HG03432 (cell line): ENCODE data around the gene TRRAP.
"Not testable (repeated sequence)": the region's sequence is repeated elsewhere in the genome, so short reads cannot be mapped to it uniquely, and the experiment has no call there.

Experiments
- ATAC-seq: cut with Tn5 transposase; IDR thresholded peaks from one replicate; pipeline ENCODE4 v1.9.1; 2021; ENCODE audit warnings: mild to moderate bottlenecking, moderate library complexity; ENCODE audit not compliant: unreplicated experiment

The TRRAP gene

DNA sequence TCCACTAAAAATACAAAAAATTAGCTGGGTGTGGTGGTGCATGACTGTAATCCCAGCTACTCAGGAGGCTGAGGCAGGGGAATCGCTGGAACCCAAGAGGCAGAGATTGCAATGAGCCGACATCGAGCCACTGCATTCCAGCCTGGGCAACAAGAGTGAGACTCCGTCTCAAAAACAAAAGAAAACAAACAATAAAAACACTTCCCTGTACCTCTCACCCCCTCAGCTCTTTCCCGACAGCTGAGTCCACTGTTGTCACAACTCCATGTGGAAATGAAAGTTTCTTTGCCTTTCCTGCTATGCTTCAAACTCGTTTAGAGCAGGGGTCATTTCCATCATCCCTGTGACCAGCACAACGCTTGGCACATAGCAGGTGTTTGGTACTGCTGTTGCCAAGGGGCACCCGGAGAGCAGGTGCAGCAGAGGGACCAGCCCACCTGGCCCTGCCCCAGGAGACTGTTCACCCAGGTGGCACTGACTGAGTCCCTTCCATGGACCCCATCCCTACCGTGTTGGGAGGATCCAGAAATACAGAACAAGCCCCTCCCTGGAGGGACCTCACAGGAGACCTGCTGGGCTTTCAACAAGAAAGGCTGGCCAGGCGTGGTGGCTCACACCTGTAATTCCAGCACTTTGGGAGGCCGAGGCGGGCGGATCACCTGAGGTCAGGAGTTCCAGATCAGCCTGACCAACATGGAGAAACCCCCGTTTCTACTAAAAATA lies 13.4 kb upstream of the TRRAP start:
- ATAC-seq: no peak

GRCh38 chr7:98866351-98866750 lies 12.0 kb upstream of the TRRAP start:
- no peak for ATAC-seq

GRCh38 chr7:98866765-98867164 lies 11.6 kb upstream of the TRRAP start:
- ATAC-seq: no peak

- ATAC-seq: no peak
Measured at GRCh38 chr7:98868450-98868849, 9.9 kb upstream of the TRRAP start.

- ATAC-seq: no peak
Measured at GRCh38 chr7:98869027-98869596, 9.2 kb upstream of the TRRAP start.

DNA sequence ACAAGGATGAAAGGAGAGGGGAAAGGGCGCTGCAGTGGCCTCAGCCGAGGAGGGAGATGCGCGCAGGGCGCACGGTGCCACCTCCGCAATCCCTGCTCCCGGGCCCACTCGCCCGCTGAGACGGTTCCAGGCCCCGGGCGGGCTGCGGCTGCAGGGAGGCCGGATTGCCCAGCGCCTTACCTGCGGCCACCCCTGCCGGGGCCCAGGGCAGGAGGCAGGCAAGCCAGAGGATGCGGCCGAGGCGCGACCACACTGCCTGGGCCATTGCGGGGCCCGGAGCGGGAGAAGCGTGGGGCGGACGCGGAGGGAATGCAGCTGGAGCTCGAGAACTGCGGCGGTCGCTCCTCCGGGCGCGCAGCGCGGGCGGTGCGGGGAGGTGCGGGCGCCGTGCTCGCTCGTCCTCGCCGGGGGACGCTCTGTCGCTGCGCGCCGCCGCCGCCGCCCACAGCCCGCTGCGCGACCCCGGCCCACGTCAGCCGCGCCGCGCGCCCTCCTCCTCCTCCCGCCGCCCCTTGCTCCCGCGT lies 8.7 kb upstream of the TRRAP start, which contains the start of gene TMEM130:
Gene TMEM130 (minus strand): TSS at position 418 of the 524 bp plus-strand sequence. CDS start 153 bp downstream, at position 265.
- peak; percentile 21 for ATAC-seq

GRCh38 chr7:98870121-98870651 lies 8.1 kb upstream of the TRRAP start:
- peak; percentile 82 for ATAC-seq

DNA sequence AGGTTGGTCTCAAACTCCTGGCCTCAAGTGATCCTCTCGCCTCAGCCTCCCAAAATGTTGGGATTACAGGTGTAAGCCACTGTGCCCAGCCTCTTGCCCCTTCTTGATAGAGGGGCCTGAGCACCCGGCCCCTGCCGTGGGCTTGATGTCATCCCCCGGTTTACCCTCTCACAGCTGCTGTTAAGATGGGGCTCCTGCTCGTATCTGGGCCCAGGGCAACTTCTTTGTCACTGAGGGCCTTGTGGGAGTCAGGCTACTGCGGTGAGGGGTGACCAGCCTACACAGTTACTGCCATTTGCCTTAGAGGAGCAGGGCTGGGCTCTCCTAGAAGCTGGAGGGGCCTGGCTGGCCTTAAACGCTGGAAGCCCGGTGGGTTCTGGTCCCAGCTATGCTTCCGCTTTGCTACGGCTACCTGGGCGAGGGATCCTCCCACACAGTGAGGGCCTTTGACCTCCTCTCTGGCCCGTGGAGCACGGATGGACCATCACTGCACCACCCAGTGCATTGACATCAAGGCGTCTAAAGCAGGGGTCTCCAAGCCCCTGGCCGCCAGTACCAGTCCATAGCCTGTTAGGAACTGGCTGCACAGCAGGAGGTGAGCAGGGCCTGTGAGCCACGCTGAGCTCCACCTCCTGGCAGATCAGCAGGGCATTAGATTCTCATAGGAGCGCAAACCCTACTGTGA lies 7.4 kb upstream of the TRRAP start:
- no peak for ATAC-seq

GRCh38 chr7:98872328-98872924 lies 5.9 kb upstream of the TRRAP start:
- ATAC-seq: no peak

- ATAC-seq: not testable (repeated sequence)
Measured at GRCh38 chr7:98873610-98874009, 4.7 kb upstream of the TRRAP start.

- ATAC-seq: no peak
Measured at GRCh38 chr7:98874942-98875341, 3.4 kb upstream of the TRRAP start.

DNA sequence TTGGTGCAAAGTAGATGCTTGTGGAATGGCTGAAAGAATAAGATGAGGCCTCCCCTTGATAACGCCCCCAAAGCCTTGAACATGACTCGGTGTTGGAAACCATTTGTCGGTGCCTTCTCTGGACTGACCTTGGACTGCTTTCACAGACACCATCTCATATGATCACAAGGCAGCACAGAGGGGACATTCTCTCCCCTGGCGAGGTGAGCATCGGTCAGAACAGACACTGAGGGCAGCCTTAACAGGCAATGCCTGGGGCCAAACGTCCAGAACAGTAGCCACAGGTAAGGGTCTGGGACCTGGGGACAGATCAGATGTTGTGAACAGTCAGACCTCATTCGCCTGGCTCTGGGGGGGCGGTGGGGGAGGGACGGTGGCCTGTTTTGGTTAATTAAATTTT lies 2.8 kb upstream of the TRRAP start:
- no peak for ATAC-seq

GRCh38 chr7:98877146-98877545 lies 1.2 kb upstream of the TRRAP start:
- ATAC-seq: no peak

DNA sequence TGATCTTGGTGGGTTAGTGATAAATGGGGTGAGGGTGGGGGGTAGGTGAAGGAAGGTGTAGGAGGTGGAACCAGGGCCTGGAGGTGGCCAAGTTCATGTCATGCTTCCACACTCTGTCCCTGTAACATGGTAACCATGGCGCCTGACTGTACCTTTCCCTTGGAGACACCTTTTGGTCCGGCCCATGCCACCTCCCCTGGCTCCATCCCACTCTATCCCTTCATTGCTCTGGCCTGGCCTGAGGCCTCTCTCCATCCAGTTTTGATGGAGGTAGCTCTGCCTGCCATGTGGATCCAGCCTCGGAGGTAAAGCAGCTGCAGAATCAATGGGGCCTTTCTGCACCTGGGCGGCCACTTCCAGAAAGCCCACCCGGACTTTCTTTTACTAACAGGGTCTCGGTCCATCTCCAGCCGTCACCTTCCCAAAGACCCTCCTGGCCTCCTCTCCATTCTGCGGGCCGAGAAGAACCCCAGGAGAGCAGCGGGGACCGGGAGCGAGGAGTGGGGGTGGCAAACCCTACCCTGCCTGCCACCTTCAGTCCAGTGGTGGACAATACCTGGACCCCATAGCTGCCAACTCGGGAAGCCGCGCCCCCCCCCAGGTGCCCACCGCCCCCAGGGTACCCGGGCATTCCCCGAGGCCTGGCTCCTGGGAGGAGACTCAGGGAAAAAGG lies 504 bp upstream of the TRRAP start:
- ATAC-seq: no peak

- peak; percentile 69 for ATAC-seq
Measured at GRCh38 chr7:98879198-98879978, 1.1 kb downstream of the TRRAP start.

GRCh38 chr7:98879979-98880315 lies 1.6 kb downstream of the TRRAP start:
- no peak for ATAC-seq

GRCh38 chr7:98880485-98880884 lies 2.2 kb downstream of the TRRAP start:
- no peak for ATAC-seq

DNA sequence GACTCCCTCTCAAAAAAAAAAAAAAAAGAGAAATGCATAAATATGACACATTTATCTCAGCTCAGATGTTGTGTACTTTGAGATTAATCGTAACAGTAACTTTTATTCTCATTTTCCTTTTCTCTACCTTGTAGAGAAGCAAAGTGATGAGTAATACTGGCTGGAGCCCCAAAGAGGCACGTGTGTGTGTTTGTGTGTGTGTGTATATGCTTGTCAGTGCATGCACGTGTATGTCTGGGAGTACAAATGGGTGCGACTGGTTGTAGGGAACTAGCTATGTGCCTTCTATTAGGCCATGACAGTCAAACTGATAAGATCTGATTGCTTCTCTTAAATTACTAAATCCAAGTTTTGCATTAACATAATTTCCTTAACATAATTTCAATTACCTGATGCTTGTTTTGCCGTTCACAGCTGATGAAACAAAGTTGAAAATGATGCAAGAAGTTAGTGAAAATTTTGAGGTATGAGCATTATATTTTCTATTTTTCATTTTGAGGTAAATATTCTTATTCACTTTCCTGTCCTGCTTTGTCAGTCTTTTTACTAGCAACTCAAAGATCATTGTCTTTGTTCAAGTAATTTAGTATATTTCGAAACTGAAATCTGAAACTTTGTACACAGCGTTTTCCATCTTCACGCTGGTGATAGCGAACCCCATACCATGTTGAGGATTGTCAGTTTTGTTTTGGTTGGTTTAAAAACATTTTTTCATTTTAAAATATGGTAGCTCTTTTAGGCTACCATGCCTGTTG lies 3.4 kb downstream of the TRRAP start:
- ATAC-seq: no peak

GRCh38 chr7:98884416-98884815 lies 6.1 kb downstream of the TRRAP start:
- ATAC-seq: no peak
